Epithelial cell of proximal tubule (primary cell): Measurements from ENCODE around the gene TTC12. TPM values are rescaled to one million over a fixed set of nuclear protein-coding genes. Genes with fewer than 3 reads are reported as not detected.

Source experiments
- DNase-seq: peaks from one replicate; pipeline ENCODE4 v3.0.0-alpha.2; 2011; ENCODE audit warnings: low read depth
- H3K4me3 ChIP-seq: 2 replicates; pipeline ENCODE4 v1.5.1; 2011; ENCODE audit warnings: low read depth, mild to moderate bottlenecking, low read length
- CTCF ChIP-seq: conservative IDR thresholded peaks from 2 replicates; pipeline ENCODE4 v1.5.1; 2012; ENCODE audit warnings: low read depth, mild to moderate bottlenecking, low read length
- total RNA-seq: library from RNA; depleted of rRNA; stranded (reverse); fragments of >200 nt; gene quantifications from 2 replicates; pipeline ENCODE4 v1.2.3, GENCODE V29; 2015

TTC12 gene
- total RNA-seq, 1 donor from 2014 or later = 6.9 TPM

DNA sequence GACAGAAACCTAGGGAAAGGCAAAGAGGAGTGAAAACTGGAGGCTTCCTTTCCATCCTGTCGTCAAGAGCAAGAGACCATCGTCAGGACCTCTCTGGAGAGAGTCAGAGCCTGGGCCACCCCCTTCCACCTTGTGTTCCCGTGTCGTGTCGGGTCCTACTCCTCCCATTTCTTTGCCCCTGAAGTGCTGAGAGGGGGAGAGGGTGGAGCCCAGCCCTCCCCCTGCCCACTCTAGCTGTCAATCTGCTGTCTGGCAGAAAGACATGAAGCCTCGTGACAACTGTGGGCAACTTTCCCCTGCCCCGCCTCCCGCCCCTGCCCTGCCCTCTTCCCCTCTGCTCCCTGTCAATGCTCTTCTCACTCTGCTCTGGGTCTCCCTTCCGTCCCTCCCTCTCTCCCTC is 93.8 kb downstream of the TTC12 start:
- H3K4me3 ChIP-seq = no peak overlapping the region
- no peak for DNase-seq
- no peak for TF ChIP-seq CTCF

GRCh38 chr11:113408887-113409286 is 94.5 kb downstream of the TTC12 start:
- no peak for DNase-seq
- TF ChIP-seq CTCF = no peak
- H3K4me3 ChIP-seq = no peak overlapping the region

DNA sequence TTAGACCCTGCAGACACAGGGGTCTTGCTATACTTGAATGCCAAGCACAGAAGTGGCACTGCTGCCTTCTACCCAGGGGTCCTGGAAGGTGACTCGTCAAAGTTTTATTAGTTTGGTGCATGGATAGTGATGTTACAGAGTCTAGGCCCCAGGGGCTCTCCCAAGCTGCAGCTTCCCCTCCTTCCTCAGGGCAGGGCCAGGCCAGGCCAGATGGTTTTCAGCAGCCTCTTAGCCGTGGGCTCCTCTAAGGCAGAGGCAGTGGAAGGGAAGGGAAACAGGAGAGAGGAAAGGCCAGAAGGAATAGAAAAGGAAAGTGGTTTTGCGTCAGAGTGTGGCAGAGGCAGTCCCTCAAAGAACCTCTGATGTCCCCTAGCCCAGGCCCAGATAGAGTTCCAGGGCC is 95.1 kb downstream of the TTC12 start:
- no peak for TF ChIP-seq CTCF
- DNase-seq = no peak
- no peak overlapping the region for H3K4me3 ChIP-seq

GRCh38 chr11:113410414-113411135 is 96.2 kb downstream of the TTC12 start:
- no peak for TF ChIP-seq CTCF
- DNase-seq = no peak
- no peak overlapping the region for H3K4me3 ChIP-seq

- no peak for DNase-seq
- TF ChIP-seq CTCF = no peak
Measured at GRCh38 chr11:113411536-113411935, 97.2 kb downstream of the TTC12 start.

DNA sequence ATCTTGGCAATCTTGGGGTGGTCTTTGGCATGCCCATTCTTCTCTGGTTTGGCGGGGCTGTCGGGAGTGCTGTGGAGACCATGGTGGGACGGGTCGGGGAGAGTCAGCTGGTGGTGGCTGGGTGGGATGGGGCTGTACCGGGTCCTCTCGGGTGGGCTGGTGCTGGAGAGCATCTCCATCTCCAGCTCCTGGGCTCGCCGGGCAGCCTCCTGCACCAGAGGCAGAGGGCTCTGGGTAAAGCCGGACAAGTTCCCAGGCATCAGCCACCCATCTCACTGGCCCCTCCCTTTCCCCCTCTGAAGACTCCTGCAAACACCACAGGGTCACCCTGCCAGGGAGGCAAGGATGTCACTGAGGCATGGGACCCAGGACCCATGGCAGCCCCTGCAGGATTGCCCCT is 98.3 kb downstream of the TTC12 start:
- no peak overlapping the region for H3K4me3 ChIP-seq
- no peak for DNase-seq
- TF ChIP-seq CTCF = no peak

More at GRCh38 chr11:113411536-113411935, 97.2 kb downstream of the TTC12 start:
- no peak overlapping the region for H3K4me3 ChIP-seq

- TF ChIP-seq CTCF = no peak
- no peak overlapping the region for H3K4me3 ChIP-seq
- no peak for DNase-seq
Measured at GRCh38 chr11:113415343-113415742, 101.0 kb downstream of the TTC12 start.

Other genes starting within 250 kb of the TTC12 start
- gene ANKK1, start 73.2 kb downstream of the TTC12 start, total RNA-seq = 0.17 TPM in 1 of 2 replicates, not detected in the other
- not detected in 2 replicates for gene DRD2, start 160.8 kb downstream of the TTC12 start, total RNA-seq